Measurements from ENCODE around the gene FBP2.

DNA sequence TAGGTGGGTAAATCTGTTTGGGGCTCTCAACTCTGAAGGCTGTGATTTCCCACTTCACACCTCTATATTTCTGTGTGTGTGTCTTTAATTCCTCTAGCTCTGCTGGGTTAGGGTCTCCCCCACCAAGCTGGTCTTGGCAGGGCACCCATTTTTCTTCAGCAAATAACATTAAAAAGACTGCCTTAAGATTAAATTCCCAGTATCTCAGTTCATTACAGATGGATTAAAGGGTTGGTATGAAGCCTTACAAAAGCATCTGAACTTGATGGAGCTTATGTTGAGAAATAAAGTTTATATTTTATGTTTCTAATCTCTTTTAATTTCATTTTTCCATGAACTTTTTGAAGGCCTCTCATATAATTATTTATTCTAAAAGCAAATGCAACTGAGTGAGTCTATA, 27.1 kb downstream of the FBP2 start:
- TF ChIP-seq, protein P1, sequence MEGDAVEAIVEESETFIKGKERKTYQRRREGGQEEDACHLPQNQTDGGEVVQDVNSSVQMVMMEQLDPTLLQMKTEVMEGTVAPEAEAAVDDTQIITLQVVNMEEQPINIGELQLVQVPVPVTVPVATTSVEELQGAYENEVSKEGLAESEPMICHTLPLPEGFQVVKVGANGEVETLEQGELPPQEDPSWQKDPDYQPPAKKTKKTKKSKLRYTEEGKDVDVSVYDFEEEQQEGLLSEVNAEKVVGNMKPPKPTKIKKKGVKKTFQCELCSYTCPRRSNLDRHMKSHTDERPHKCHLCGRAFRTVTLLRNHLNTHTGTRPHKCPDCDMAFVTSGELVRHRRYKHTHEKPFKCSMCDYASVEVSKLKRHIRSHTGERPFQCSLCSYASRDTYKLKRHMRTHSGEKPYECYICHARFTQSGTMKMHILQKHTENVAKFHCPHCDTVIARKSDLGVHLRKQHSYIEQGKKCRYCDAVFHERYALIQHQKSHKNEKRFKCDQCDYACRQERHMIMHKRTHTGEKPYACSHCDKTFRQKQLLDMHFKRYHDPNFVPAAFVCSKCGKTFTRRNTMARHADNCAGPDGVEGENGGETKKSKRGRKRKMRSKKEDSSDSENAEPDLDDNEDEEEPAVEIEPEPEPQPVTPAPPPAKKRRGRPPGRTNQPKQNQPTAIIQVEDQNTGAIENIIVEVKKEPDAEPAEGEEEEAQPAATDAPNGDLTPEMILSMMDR (IDR thresholded peaks at IDR 0.05) = no peak
- TF ChIP-seq POLR2A (IDR thresholded peaks at IDR 0.05) = no peak

All from adrenal gland (tissue), 5 donors.